Mesenchymal stem cell (in vitro differentiated cells and primary cell): ENCODE data around the gene C1QL2. TPM values are rescaled to one million over a fixed set of nuclear protein-coding genes. Genes with fewer than 3 reads are reported as not detected.

Experiments
- DNase-seq: peaks from one replicate; pipeline ENCODE4 v3.0.0-alpha.2; 2013
- H2AFZ ChIP-seq: one replicate; pipeline ENCODE4 v1.6.1; 2013; ENCODE audit warnings: low read depth, mild to moderate bottlenecking, control low read depth, inconsistent platforms, low read length, moderate library complexity
- H2AK5ac ChIP-seq: 2 replicates; pipeline ENCODE4 v1.6.1; 2013; ENCODE audit warnings: low read length, moderate library complexity, mild to moderate bottlenecking, inconsistent platforms; ENCODE audit not compliant: severe bottlenecking
- H2BK120ac ChIP-seq: one replicate; pipeline ENCODE4 v1.6.1; 2013; ENCODE audit warnings: low read depth, mild to moderate bottlenecking, inconsistent platforms, low read length, moderate library complexity
- H2BK12ac ChIP-seq, 2 experiments: one replicate each; pipeline ENCODE4 v1.6.1; 2013; ENCODE audit warnings: inconsistent platforms in 2 of 2, low read length in 2 of 2, mild to moderate bottlenecking in 2 of 2, moderate library complexity in 2 of 2, control low read depth in 1 of 2
- H2BK15ac ChIP-seq: one replicate; pipeline ENCODE4 v1.6.1; 2013; ENCODE audit warnings: mild to moderate bottlenecking, low read depth, inconsistent platforms; ENCODE audit not compliant: poor library complexity, severe bottlenecking
- H2BK5ac ChIP-seq: 2 replicates; pipeline ENCODE4 v1.6.1; 2013; ENCODE audit warnings: low read depth, mild to moderate bottlenecking, low read length, control low read depth, inconsistent platforms; ENCODE audit not compliant: poor library complexity, severe bottlenecking
- H3K14ac ChIP-seq, 2 experiments: one replicate each; pipeline ENCODE4 v1.6.1; 2013; ENCODE audit warnings: inconsistent platforms in 2 of 2, low read length in 2 of 2, control low read depth in 1 of 2, mild to moderate bottlenecking in 1 of 2, moderate library complexity in 1 of 2
- H3K18ac ChIP-seq, 2 experiments: one replicate each; pipeline ENCODE4 v1.6.1; 2013; ENCODE audit warnings: inconsistent platforms in 2 of 2, low read length in 2 of 2, control low read depth in 1 of 2, low read depth in 1 of 2, mild to moderate bottlenecking in 1 of 2
- H3K23ac ChIP-seq, 2 experiments: one replicate each; pipeline ENCODE4 v1.6.1; 2013; ENCODE audit warnings: inconsistent platforms in 2 of 2, low read length in 2 of 2, mild to moderate bottlenecking in 2 of 2, moderate library complexity in 2 of 2, control low read depth in 1 of 2
- H3K27ac ChIP-seq: 2 replicates; pipeline ENCODE4 v1.5.1; 2013; ENCODE audit warnings: mild to moderate bottlenecking, moderate library complexity, low read length, control low read depth, inconsistent platforms; ENCODE audit not compliant: poor library complexity, severe bottlenecking
- H3K27me3 ChIP-seq, 2 experiments: 2 replicates each; pipeline versions ENCODE4 v1.6.1 to v1.7.0; 2013; ENCODE audit warnings: low read length in 2 of 2, mild to moderate bottlenecking in 2 of 2, moderate library complexity in 2 of 2, control low read depth in 1 of 2, inconsistent platforms in 1 of 2; ENCODE audit not compliant: control insufficient read depth in 1 of 2, insufficient read depth in 1 of 2
- H3K36me3 ChIP-seq, 2 experiments: 2 replicates each; pipeline versions ENCODE4 v1.6.1 to v1.7.0; 2013; ENCODE audit warnings: low read length in 2 of 2, control low read depth in 1 of 2, inconsistent platforms in 1 of 2, low read depth in 1 of 2, mild to moderate bottlenecking in 1 of 2; ENCODE audit not compliant: insufficient read depth in 2 of 2, control insufficient read depth in 1 of 2
- H3K4ac ChIP-seq, 2 experiments: one replicate each; pipeline ENCODE4 v1.6.1; 2013; ENCODE audit warnings: inconsistent platforms in 2 of 2, low read length in 2 of 2, mild to moderate bottlenecking in 2 of 2, moderate library complexity in 2 of 2, control low read depth in 1 of 2, low read depth in 1 of 2
- H3K4me1 ChIP-seq: 2 replicates; pipeline ENCODE4 v1.6.1; 2013; ENCODE audit warnings: low read depth, low read length, control low read depth; ENCODE audit not compliant: control insufficient read depth, insufficient read depth
- H3K4me2 ChIP-seq: 2 replicates; pipeline ENCODE4 v1.6.1; 2013; ENCODE audit warnings: low read length, mild to moderate bottlenecking, inconsistent platforms; ENCODE audit not compliant: poor library complexity, severe bottlenecking
- H3K4me3 ChIP-seq, 2 experiments: 2 replicates each; pipeline versions ENCODE4 v1.5.1 to v1.7.0; 2013; ENCODE audit warnings: low read length in 2 of 2, mild to moderate bottlenecking in 2 of 2, control low read depth in 1 of 2, low read depth in 1 of 2; ENCODE audit not compliant: insufficient read depth in 1 of 2
- H3K79me1 ChIP-seq: replicated peaks from 2 replicates; pipeline ENCODE4 v1.6.1; 2013; ENCODE audit warnings: mild to moderate bottlenecking, control low read depth, low read length, inconsistent platforms; ENCODE audit not compliant: poor library complexity, severe bottlenecking
- H3K9ac ChIP-seq: 2 replicates; pipeline ENCODE4 v1.7.0; 2013; ENCODE audit warnings: mild to moderate bottlenecking, low read length, moderate library complexity
- H3K9me3 ChIP-seq: 2 replicates; pipeline ENCODE4 v1.7.0; 2013; ENCODE audit warnings: mild to moderate bottlenecking, low read length; ENCODE audit not compliant: control insufficient read depth
- H4K8ac ChIP-seq: one replicate; pipeline ENCODE4 v1.6.1; 2013; ENCODE audit warnings: inconsistent platforms, mild to moderate bottlenecking, low read length, moderate library complexity
- H4K91ac ChIP-seq: one replicate; pipeline ENCODE4 v1.6.1; 2013; ENCODE audit warnings: mild to moderate bottlenecking, low read length, inconsistent platforms
- WGBS: methylation state at CpG from one replicate; pipeline ENCODE4 v1.1.7; 2013; ENCODE audit warnings: mixed read lengths; 5-methylcytosine and 5-hydroxymethylcytosine counted together
- polyA plus RNA-seq, 2 experiments: library from polyadenylated mRNA; stranded (reverse); fragments of 200-250 nt; gene quantifications; one replicate each; pipeline ENCODE4 v1.2.3, GENCODE V29; 2013

The C1QL2 gene
- polyA plus RNA-seq (2013, experiment 1 of 2), result not detected
- not detected for polyA plus RNA-seq (2013, experiment 2 of 2)

- Histone ChIP-seq H3K27ac (no peak within 1 kb of the TSS), H3K79me1 (no peaks in the 10 kb centered on the region), H3K4ac (no peak within 1 kb of the TSS), H3K18ac (no peak within 1 kb of the TSS), H2AK5ac (no peak within 1 kb of the TSS), H4K91ac (no peak within 1 kb of the TSS), H2BK12ac (no peak within 1 kb of the TSS), H2AFZ (no peak within 1 kb of the TSS), H2BK15ac (no peak within 1 kb of the TSS), H3K9ac (no peak within 1 kb of the TSS), H3K9me3 (no peaks in the 10 kb centered on the region), H3K27me3 (peaks cover 86 to 95% of the 10 kb centered on the region in 2 experiments), H2BK5ac (no peak within 1 kb of the TSS), H3K4me3 (no peak within 1 kb of the TSS), H4K8ac (no peak within 1 kb of the TSS), H3K14ac (no peak within 1 kb of the TSS), H3K4me1 (peaks cover 18% of the 10 kb centered on the region), H3K23ac (no peak within 1 kb of the TSS), H3K4me2 (peak within 1 kb of the TSS; percentile 47), H2BK120ac (no peak within 1 kb of the TSS), H3K36me3 (no peaks in the 10 kb centered on the region)
- no peak for DNase-seq
- WGBS, result 8% methylated on average over 66 of the region's 71 CpGs
Observed at GRCh38 chr2:119158563-119159347, at the start of gene C1QL2. Gene C1QL2, minus strand, starts transcription at chr2:119158751. Its CDS starts 482 bp downstream, at chr2:119158269.

DNA sequence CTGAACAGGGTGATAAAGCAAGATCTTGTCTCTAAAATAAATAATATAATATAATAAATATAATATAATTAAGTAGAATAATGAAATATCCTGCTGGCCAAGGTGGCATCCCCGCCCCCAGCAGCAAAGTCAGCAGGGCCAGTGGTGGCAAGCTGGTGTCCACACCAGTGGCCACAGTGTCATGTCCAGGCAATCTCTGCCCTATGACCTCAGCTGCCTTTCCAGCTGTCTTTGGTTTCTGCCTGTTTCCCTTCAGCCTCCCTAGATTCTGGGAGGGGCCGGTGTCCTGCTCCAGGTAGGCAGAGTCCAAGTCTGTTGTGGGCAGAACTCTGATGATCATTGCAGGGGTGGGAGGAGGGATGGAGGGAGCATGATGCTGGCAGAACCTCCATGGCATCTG lies 48.9 kb upstream of the C1QL2 start:
- no peak overlapping the region for H2BK15ac ChIP-seq
- H3K36me3 ChIP-seq, result no peaks in the 10 kb centered on the region
- no peak overlapping the region for H3K9ac ChIP-seq
- no peak overlapping the region for H4K91ac ChIP-seq
- H3K4me3 ChIP-seq, result no peak overlapping the region
- peaks cover 13% of the 10 kb centered on the region for H3K4me1 ChIP-seq
- no peak overlapping the region for H2BK120ac ChIP-seq
- H2BK5ac ChIP-seq, result no peak overlapping the region
- no peak overlapping the region for H3K14ac ChIP-seq
- no peak for DNase-seq
- H4K8ac ChIP-seq, result no peak overlapping the region
- H3K4ac ChIP-seq, result no peak overlapping the region
- H2AFZ ChIP-seq, result no peak overlapping the region
- WGBS, result 78% methylated on average over 2 of the region's 2 CpGs
- peaks cover 0 to 32% of the 10 kb centered on the region in 2 experiments for H3K27me3 ChIP-seq
- H3K18ac ChIP-seq, result no peak overlapping the region
- no peaks in the 10 kb centered on the region for H3K79me1 ChIP-seq
- H2BK12ac ChIP-seq, result no peak overlapping the region
- no peak overlapping the region for H3K23ac ChIP-seq
- no peak overlapping the region for H3K4me2 ChIP-seq
- H3K9me3 ChIP-seq, result no peaks in the 10 kb centered on the region
- no peak overlapping the region for H2AK5ac ChIP-seq
- no peak overlapping the region for H3K27ac ChIP-seq

DNA sequence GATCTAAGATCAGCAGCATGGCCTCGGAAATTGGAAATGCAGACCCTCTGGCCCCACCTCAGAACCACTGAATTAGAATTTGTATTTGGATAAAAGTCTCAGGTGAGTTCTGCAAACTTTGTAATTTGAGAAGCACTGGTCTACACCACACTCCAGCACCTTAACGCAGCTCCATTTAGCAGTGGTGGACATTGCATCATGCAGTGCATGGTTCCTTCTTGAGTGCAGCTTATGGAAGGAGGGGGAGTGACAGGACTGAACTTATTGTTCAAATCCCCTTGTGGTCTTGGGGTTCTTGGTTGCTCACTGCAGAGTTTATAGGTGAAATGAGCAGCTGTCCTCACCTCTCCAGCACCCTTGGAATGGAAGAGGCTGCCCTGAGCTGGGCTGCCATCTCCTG lies 47.6 kb upstream of the C1QL2 start:
- no peak overlapping the region for H2BK12ac ChIP-seq
- H3K4ac ChIP-seq, result no peak overlapping the region
- H3K14ac ChIP-seq, result no peak overlapping the region
- H3K27ac ChIP-seq, result no peak overlapping the region
- no peaks in the 10 kb centered on the region for H3K79me1 ChIP-seq
- H3K23ac ChIP-seq, result no peak overlapping the region
- no peak overlapping the region for H3K4me2 ChIP-seq
- H2AFZ ChIP-seq, result no peak overlapping the region
- no peaks in the 10 kb centered on the region for H3K9me3 ChIP-seq
- H2BK5ac ChIP-seq, result no peak overlapping the region
- no peak overlapping the region for H4K8ac ChIP-seq
- peaks cover 11% of the 10 kb centered on the region for H3K4me1 ChIP-seq
- H2AK5ac ChIP-seq, result no peak overlapping the region
- no peak overlapping the region for H3K4me3 ChIP-seq
- no peak for DNase-seq
- no peak overlapping the region for H2BK120ac ChIP-seq
- no peak overlapping the region for H2BK15ac ChIP-seq
- no peak overlapping the region for H3K9ac ChIP-seq
- H3K27me3 ChIP-seq, result peaks cover 0 to 32% of the 10 kb centered on the region in 2 experiments
- no peaks in the 10 kb centered on the region for H3K36me3 ChIP-seq
- WGBS, result 100% methylated on average over 1 of the region's 2 CpGs
- H4K91ac ChIP-seq, result no peak overlapping the region
- no peak overlapping the region for H3K18ac ChIP-seq

DNA sequence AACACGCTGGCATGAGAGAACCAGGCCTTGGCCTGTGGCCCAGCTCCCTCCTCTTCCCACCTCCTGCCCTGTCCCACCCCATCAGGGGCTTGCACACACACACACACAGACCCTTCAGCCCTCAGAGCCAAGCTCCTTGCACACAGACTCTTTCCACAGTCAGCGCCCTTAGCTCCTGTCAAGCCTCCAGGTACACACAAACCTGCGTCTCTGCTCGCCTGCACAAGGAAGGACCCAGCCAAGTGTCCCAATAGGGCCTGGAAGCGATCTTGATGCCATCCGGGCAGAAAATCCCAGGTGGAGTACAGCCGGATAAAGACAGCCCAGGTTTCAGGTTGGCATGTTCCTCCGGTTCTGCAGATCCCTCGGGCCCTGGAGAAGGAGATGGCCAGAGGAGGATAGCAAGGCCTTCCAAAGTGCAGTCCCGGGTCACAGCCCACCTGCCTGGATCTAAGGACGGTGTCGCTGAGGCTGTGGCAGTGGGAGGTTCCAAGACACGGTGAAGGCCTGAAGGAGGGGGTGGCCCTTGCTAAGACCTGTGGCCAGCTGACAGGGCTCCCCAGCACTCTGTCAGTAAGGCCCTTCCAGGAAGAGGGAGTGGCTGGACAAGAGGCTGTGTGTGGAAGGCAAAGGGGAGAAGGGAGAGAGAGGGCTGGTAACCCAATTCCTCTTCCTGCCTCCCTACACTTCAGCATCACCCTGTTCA lies 46.6 kb upstream of the C1QL2 start:
- no peaks in the 10 kb centered on the region for H3K36me3 ChIP-seq
- H3K9ac ChIP-seq, result no peak overlapping the region
- no peak overlapping the region for H2AFZ ChIP-seq
- H3K14ac ChIP-seq, result no peak overlapping the region
- no peak overlapping the region for H4K8ac ChIP-seq
- no peaks in the 10 kb centered on the region for H3K79me1 ChIP-seq
- no peak overlapping the region for H2BK12ac ChIP-seq
- no peak overlapping the region for H3K4ac ChIP-seq
- WGBS, result 83% methylated on average over 13 of the region's 13 CpGs
- no peak overlapping the region for H3K18ac ChIP-seq
- H2BK15ac ChIP-seq, result no peak overlapping the region
- H3K4me3 ChIP-seq, result no peak overlapping the region
- H3K23ac ChIP-seq, result no peak overlapping the region
- H3K27me3 ChIP-seq, result peaks cover 4 to 33% of the 10 kb centered on the region in 2 experiments
- no peak overlapping the region for H4K91ac ChIP-seq
- DNase-seq, result no peak
- H3K4me1 ChIP-seq, result peaks cover 9% of the 10 kb centered on the region
- no peak overlapping the region for H3K4me2 ChIP-seq
- no peak overlapping the region for H2BK5ac ChIP-seq
- H2AK5ac ChIP-seq, result no peak overlapping the region
- no peaks in the 10 kb centered on the region for H3K9me3 ChIP-seq
- no peak overlapping the region for H2BK120ac ChIP-seq
- no peak overlapping the region for H3K27ac ChIP-seq
